ENCODE results near the gene HDGFL2.

Gene HDGFL2

DNA sequence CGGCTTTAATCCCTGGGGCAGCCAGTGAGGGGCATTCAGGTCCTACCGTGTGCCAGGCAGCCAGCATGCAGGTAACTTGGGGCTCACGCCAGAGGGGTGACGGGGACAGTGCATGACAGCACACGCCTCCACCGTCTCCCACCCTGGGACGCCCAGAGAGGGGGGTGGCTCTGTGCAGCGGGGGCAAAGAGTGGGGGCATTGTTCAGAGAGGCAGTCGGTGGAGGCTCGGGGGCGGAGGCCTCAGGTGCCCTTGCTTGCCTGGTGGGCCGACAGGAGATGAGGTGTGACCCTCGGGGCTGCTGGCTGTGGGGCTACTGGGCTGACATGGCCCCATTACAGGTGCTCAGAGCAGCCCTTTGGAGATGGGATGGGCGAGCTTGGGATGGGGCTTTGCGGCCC lies 27.8 kb downstream of the HDGFL2 start:
- no peak for DNase-seq

DNA sequence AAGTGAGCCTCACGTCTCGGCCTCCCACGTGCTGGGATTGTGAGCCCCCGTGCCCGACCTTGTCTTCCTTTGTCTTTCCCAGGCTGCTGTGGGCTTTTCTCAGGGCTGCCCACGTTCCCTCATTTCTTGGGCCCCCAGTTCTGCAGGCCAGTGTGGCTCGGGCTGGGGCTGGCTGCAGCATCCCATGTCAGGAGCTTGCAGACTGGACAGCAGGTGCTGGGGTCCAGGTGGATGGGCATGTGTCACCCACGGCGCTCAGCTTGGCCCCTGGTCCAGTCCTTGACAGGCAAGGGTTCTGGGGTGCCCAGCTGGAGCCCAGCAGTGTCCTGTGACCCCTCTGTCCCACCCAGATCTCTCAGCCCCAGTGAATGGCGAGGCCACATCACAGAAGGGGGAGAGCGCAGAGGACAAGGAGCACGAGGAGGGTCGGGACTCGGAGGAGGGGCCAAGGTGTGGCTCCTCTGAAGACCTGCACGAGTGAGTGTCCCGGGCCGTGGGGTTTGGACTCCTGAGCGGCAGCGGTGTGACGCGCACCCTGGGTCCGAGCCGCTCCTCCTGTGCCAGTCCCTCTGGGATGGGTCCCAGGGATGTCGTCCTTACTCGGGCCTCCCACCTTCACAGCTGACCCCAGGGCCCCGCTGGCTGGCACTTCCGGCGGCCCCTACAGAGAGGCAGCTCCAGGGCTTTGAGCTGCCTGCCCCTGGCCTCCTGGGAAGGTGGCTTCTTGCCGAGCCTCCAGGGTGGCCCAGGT lies 28.9 kb downstream of the HDGFL2 start:
- no peak for DNase-seq

DNA sequence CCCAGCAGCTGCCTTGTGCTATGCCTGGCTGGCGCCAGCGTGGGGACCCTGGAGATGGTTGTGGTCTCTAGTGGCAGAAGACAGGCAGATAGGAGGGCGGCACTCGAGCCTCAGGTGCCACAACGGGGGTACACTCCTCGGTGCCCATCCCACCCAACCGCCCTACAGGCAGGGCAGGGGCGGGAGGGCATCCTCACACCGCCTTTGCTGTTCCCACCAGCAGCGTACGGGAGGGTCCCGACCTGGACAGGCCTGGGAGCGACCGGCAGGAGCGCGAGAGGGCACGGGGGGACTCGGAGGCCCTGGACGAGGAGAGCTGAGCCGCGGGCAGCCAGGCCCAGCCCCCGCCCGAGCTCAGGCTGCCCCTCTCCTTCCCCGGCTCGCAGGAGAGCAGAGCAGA lies 29.6 kb downstream of the HDGFL2 start:
- no peak for DNase-seq

DNA sequence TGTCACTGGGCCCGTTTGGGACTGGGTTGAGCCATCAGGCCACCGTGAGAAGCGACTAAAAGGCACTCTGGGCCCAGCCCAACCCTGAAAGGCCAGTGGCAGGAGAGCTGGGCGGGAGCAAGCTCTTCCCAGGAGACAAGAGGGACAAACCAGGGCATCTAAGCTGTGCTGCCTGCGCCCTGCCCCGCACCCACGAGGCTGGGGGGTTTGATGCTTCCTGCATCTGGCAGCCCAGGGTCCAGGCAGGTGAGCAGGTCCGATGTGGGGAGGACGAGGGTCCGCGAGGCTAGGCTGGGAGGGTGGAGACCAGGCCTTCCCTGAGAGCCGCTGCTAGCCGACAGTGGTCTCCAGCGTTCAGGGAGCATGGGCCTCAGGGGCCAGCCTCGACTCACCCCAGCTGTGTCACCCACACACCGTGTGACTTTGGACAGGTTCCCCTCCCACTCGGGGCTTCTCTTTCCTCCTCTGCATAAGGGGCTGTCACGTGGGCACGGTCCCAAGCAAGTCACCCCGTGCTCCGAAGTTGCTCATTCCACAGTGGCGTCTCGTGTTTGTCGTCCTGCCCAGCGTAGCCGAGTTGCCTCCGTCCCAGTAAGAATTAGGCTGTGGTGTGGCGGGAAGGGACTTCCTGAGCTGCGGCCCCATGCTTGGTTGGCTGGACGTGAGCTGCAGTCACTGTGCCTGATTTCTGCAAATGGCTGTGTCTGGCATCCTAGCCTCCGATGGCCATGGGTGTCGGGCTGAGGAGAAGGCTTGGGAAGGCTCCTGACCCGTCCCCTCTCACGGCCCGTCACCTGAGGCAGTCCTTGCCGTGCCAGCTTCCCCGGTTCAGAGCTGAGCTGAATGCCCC lies 30.4 kb downstream of the HDGFL2 start:
- DNase-seq: no peak

DNA sequence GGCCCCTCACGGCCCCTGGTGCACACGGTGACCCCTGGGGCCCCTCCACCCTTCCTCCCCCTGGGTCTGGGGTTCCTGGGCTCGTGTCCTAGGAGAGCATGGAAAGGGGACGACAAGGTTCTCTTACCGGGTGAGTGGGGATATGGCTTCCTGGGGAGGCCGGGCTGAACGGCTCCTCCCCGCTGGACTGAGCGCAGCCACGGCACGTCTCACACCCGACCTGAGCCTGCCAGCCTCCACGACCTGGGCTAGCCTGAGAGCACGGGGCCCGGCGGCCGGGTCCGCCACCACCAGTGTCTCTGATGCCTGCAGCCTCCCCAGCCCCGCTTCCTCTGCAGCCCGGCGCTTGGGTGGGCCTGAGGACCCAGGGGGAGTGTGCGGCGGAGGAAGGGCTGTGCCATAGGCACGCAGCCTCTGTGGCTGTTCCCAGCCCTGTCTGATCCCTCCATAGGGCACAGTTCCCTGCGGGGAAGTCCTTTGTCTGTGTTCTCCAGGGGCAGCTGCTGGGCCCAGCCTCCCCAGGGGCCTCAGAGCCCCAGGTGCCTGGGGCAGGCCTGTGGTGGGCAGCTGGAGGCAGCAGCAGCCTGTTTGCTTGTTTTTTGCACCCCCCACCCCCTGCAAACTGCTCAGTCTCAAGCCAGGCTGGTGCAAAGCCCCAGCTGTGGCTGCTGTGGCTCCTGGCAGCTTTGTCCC lies 31.2 kb downstream of the HDGFL2 start:
- DNase-seq: no peak

DNA sequence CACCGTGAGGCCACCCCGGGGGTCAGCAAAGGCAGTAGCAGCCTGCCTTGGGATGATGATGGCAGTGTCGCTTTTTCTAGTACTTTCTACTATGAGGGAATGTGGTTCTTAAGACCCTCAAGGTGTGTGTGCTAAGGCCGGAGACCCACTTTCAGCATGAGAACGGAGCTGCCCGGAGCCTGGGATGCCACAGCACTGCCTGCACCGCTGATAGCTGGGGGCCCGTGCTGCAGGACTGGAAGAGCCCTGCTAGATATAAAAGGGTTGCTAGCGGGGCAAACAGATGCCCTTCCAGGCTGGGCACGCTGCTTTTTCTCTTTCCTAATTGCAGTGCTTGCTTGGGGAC lies 31.7 kb downstream of the HDGFL2 start:
- no peak for DNase-seq

DNA sequence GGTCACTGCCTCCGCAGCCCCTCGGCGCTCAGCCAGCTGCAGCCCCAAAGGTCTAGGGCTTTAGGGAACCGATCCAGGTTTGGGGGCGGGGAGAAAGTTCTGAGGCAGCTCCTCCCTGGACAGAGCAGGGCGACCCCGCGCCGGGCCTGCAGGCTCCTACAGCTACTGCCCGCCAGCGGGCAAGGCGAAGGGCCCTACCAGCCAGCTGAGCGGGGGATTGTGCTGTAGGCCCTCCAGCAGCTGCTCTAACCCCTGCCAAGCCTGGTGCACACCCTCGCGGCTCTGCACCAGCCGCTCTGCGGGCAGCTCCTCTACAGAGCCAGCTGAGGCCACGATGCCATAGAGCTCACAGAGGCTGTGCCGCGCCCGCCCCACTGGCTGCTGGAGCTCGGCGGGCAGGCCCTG lies 32.2 kb downstream of the HDGFL2 start:
- no peak for DNase-seq

DNA sequence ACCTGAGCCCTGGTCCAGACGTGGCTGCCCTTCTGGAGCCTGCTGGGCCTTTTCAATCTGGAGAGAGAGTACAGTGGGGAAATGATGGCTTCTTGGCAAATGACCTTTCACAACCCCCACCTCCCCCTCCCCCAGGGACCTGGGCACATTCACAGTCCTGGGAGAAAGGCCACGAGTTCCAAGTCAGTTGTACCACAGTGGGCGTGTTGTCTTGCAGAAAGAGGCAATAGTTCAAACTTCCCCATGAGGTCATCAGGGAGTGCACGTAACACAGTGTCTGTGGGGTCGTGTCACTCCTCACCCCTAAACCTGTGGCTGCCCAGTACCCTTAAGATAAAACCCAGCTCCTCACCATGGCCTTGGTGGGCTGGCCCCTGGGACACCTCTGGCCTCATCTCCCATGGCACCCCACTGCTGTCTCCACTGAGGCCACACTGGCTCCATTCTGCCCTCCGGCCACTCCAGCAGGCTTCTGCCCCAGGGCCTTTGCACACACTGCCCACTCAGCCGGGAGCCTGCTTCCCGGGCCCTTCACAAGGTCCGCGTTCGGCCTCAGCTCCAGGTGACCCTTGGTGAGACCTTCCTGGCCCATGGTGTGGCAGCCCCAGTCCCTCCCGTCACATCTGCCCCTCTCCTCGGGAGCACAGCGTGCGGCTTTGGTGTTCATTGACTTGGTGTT lies 32.9 kb downstream of the HDGFL2 start:
- DNase-seq: no peak

DNA sequence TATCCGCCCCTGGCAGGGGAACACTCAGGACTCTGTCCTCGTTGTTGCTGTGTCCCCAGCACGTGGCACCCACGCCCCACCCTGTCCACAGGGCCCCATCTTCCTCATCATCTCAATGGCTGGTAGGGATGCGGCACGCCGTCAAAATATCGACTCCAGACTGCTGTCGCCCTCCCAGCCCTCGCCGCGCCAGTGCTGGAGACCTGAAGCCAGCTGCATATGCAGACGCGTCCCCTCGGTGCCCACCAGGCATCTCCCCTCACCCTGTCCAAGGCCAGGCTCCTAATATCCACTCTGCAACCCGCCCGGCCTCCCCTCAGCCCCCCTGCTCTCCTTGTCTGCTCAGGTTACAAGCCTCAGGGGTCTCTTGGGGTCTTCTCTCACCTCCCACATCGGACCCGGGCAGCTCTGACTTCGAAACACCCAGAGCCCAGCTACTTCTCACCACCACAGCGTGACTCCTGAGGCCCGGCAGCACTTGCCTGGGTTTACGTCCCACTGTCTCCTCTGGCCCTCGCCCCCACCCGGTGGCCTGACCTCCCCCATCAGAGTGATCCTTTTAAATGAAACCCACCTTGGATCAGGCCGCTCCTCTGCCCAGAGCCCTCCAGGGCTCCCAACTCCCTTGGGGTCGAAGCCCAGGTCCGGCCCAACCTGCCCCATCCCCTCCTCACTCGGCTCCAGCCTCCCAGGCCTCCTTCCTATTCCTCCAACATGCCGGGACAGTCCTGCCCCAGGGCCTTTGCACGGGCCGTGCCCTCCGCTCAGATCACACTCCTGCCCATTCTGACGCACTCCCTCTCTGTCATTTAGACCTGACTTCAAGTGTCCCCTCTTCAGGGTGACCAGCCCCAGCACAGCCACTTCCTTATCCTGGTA lies 33.7 kb downstream of the HDGFL2 start:
- DNase-seq: no peak

DNA sequence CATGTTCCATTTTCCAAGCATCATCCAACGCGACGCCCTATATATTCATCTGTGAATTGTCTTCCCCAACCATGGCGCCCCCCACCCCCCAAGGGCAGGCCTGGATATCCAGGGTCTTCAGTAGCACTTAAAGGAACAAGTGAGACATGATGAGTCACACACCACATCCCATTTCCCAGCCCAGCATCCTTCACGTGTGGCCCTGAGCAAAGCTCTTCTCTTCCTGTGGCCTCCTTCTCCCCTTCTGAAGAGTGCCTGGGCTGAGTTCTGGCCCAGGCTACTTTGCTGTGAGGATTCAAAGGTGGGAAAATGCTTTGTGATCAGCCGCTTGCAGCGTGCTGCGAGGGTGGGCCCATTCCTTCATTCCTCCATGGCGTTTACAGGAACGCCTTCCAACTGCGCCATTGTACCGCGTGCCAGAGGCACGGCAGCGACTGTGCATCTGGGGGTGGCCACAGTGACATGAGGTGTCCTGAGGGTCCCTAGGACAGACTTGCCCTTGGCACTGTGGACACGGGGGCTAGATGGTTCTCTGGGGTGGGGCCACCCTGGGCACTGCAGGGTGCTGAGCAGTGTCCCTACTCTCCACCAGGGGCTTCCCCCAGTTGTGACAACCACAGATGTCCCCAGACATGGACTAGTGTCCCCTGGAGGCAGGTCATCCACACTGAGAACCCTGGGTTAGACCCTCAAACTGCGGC lies 34.5 kb downstream of the HDGFL2 start:
- no peak for DNase-seq

DNA sequence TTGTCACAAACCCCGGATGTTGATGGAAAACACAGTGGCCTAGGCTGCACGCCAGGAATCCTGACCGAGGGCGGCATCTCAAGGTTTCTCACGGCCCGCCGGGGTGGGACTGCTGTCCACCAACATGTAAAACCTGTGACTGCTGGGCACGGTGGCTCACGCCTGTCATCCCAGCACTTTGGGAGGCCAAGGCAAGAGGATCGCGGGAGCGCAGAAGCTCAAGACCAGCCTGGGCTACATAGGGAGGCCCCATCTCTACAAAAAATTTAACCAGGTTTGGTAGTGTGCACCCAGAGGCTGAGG lies 35.0 kb downstream of the HDGFL2 start:
- no peak for DNase-seq

DNA sequence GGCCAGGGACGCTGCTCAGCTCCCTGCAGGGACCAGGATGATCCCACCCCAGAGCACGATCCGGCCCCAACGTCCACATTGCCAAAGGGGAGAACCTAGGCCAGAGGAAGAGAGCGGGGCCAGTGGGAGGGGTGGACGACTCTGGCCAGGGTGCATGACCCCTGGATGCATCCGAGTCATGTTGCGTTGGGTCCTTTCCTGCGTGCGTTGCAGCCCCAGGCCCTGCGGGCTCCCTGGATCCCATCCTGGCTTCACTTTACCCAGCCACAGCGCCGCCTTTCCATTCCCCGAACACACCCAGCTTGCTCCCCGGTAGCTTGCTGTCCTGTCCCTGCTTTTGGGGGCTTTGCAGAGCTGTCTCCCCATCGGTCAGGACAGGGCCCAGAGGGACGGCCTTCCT lies 35.7 kb downstream of the HDGFL2 start:
- DNase-seq: no peak

DNA sequence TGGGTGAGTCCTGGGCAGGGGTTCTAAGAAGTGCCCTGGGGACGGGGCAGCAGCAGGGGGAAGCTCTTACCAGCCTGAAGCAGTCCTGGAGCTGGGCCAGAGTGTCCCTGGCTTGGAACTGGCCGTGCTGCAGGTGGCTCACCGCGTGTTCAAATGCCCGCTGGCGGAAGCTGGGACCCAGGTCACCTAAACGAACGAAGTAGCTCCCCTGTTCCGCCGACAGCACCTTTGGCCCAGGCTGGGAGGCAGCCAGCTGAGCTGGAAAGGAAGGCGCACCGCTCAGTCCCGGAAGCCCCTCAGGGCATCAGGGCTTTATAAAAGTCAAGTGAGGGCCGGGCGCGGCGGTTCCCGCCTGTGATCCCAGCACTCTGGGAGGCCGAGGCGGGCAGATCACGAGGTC lies 36.6 kb downstream of the HDGFL2 start:
- no peak for DNase-seq

DNA sequence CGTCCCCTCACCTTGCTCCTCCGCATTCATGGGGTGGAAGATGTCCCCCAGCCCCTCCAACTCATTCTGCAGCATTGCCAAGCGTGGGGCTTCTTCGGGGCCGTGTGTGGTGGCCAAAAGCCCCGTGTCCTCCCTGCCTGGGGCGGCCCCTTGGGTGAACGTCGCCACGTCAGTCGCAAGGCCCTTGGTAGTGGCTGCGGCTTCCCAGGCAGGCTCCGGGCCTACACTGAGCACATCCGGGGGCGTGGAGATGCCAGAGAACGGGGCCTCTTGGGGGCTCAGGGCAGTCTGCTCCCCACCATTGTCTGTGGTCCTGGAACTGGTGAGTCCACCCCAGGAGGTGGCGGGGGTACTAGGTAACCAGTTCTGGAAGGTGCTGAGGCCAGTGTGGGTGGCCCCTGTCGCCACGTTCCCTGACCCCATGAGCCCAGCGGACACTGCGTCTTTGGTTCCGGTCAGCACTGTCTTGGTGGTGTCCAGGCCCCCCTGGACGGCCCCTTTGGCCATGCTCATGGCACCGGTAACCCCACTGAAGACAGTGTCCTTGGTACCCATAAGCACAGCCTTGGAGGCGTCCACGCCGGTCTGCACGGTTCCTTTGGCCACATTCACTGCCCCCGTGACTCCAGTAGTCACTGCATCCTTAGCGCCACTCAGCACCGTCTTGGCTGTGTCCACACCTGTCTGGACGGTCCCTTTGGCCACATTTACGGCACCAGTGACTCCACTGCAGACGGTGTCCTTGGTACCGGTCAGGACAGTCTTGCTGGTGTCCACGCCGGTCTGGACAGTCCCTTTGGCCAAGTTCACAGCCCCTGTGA lies 38.5 kb downstream of the HDGFL2 start:
- no peak for DNase-seq

DNA sequence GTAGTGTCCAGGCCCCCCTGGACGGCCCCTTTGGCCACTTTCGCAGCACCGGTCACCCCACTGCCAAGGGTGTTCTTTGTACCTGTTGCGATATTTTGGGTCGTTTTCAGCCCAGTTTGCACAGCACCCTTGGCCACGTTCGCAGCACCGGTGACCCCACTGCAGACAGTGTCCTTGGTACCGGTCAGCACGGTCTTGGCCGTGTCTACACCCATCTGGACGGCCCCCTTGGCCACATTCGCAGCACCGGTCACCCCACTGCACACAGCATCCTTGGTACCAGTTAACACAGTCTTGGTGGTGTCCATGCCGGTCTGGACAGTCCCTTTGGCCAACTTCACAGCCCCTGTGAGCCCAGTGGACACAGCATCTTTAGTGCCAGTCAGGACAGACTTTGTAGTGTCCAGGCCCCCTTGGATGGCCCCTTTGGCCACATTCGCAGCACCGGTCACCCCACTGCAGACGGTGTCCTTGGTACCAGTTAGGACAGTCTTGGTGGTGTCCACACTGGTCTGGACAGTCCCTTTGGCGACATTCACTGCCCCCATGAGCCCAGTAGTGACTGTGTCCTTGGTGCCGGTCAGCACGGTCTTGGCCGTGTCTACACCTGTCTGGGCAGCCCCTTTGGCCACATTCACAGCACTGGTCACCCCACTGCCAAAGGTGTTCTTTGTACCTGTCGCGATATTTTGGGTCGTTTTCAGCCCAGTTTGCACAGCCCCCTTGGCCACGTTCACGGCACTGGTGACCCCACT lies 39.4 kb downstream of the HDGFL2 start:
- DNase-seq: no peak

DNA sequence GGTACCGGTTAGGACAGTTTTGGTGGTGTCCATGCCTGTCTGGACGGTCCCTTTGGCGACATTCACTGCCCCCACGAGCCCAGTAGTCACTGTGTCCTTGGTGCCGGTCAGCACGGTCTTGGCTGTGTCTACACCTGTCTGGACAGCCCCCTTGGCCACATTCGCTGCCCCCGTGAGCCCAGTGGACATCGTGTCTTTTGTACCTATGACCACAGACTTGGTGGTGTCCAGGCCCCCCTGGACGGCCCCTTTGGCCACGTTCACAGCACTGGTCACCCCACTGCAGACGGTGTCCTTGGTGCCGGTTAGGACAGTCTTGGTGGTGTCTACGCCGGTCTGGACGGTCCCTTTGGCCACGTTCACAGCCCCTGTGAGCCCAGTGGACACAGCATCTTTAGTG lies 40.0 kb downstream of the HDGFL2 start:
- DNase-seq: no peak

DNA sequence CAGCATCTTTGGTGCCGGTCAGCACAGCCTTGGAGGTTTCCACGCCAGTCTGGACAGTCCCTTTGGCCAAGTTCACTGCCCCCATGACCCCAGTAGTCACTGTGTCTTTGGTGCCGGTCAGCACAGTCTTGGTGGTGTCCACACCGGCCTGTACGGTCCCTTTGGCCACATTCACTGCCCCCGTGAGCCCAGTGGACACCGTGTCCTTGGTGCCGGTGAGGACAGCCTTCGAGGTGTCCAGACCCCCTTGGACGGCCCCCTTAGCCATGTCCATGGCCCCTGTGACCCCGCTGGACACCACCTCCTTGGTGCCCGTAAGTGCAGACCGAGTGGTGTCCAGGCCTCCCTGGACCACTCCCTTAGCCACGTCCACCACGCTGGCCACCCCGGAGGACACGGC lies 41.2 kb downstream of the HDGFL2 start:
- no peak for DNase-seq

DNA sequence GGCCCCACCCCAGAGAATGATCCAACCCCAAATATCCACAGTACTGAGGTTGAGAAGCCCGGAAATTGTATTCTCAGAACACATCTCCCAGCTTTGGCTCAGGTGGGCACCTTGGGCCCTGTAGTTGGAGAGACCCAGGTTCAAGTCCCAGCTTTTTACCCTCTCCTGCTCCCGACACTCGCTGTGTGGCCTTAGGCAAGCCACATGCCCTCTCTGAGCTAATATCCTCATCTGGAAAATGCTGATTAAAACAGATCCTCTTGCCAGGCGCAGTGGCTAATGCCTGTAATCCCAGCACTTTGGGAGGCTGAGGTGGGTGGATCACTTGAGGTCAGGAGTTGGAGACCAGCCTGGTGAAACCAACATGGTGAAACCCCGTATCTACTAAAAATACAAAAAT lies 43.6 kb downstream of the HDGFL2 start:
- DNase-seq: no peak

DNA sequence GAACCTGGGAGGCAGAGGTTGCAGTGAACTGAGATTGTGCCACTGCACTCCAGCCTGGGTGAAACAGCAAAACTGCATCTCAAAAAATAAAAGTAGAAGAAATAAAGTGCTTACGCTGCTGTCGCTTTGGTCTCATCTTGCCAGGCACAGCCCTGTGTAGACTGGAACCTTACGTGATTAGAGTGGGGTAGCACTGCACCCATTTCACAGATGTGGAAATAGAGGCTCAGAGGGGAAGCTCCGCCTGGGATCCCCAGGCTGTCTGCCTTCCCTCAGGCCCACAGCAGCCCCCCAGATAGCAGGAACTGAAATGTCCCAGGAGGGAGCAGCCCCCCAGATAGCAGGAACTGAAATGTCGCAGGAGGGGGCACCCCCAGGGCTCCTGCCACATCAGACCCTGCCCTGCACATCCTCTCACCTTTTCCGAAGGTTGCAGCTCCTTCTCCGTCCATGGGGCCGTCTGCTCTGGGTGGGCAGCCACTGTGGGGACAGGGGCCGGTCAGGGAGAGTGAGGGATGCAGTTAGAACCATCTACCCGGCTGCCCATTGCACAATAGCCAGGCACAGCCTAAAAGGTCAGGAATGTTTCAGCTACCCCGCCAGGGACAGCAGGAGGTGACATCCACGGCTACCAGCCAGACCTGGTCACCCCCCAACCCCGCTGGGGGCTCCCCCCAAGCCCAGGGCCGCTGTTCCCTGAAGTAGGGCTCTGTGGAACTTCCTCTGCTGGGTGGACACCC lies 44.3 kb downstream of the HDGFL2 start:
- DNase-seq: no peak

DNA sequence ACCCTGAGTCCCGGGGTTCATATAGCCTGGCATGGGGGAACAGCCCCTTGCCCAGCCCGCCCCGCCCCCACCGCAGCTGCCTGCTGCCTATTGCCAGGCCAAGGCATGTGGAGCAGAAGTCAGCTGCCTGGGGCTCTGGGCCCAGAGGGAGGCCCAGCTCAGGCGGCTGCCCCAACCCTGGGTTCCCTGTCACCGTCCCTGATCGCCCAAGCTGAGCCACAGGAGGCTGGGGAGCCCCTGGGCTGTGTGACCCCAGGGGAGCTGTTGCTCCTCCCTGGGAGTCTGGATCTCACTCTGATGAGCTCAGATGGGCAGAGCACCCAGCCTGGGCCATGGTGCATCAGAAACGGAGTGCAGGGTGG lies 44.8 kb downstream of the HDGFL2 start:
- no peak for DNase-seq

Data from NCI-H1930 (cell line).